Fibroblast of lung (primary cell): ENCODE measurements around the gene CPLANE2. TPM values are rescaled to one million over a fixed set of nuclear protein-coding genes. Genes with fewer than 3 reads are reported as not detected.

Source experiments
- DNase-seq, 2 donors: peaks; one replicate each; pipeline versions ENCODE4 v3.0.0 to v3.0.0-alpha.2; 2010; ENCODE audit warnings: low read depth in 2 of 2
- H2AFZ ChIP-seq: 2 replicates; pipeline ENCODE4 v1.5.1; 2012; ENCODE audit warnings: low read length, control low read depth, inconsistent platforms
- H3K27ac ChIP-seq: 2 replicates; pipeline ENCODE4 v1.5.1; 2011; ENCODE audit warnings: low read length, control low read depth; ENCODE audit not compliant: insufficient read depth
- H3K27me3 ChIP-seq: 2 replicates; pipeline ENCODE4 v1.5.1; 2011; ENCODE audit warnings: mild to moderate bottlenecking, low read length; ENCODE audit not compliant: control insufficient read depth, insufficient read depth
- H3K36me3 ChIP-seq: 2 replicates; pipeline ENCODE4 v1.5.1; 2011; ENCODE audit warnings: low read length; ENCODE audit not compliant: control insufficient read depth, insufficient read depth
- H3K4me1 ChIP-seq: 2 replicates; pipeline ENCODE4 v1.5.1; 2011; ENCODE audit warnings: low read length; ENCODE audit not compliant: control insufficient read depth, insufficient read depth; ENCODE audit errors: extremely low read depth
- H3K4me2 ChIP-seq: 2 replicates; pipeline ENCODE4 v1.5.1; 2011; ENCODE audit warnings: low read length, control low read depth; ENCODE audit not compliant: insufficient read depth; ENCODE audit errors: extremely low read depth
- H3K4me3 ChIP-seq, 4 experiments: fragments of 200-600 bp in 1 of 4; sonication (generic) in 1 of 4; replicated peaks in 1 of 4; 2 replicates each; pipeline ENCODE4 v1.5.1; 2011 to 2016; ENCODE audit warnings: low read length in 4 of 4, low read depth in 3 of 4, mild to moderate bottlenecking in 3 of 4, control low read depth in 2 of 4, inconsistent platforms in 1 of 4, mixed read lengths in 1 of 4; ENCODE audit not compliant: insufficient read depth in 1 of 4; ENCODE audit errors: control extremely low read depth in 1 of 4
- H3K79me2 ChIP-seq: 2 replicates; pipeline ENCODE4 v1.5.1; 2012; ENCODE audit warnings: mild to moderate bottlenecking, low read length, inconsistent platforms; ENCODE audit not compliant: control insufficient read depth, insufficient read depth
- H3K9ac ChIP-seq: 2 replicates; pipeline ENCODE4 v1.5.1; 2011; ENCODE audit warnings: mild to moderate bottlenecking, low read length, control low read depth; ENCODE audit not compliant: insufficient read depth
- H3K9me3 ChIP-seq: 2 replicates; pipeline ENCODE4 v1.5.1; 2012; ENCODE audit warnings: low read depth, low read length; ENCODE audit not compliant: control insufficient read depth, insufficient read depth
- H4K20me1 ChIP-seq: 2 replicates; pipeline ENCODE4 v1.5.1; 2011; ENCODE audit warnings: low read length; ENCODE audit not compliant: control insufficient read depth, insufficient read depth; ENCODE audit errors: extremely low read depth
- CTCF ChIP-seq, 2 donors: IDR thresholded peaks in 1 of 2; conservative IDR thresholded peaks in 1 of 2; 1 replicate in 1 of 2; 2 replicates in 1 of 2; pipeline ENCODE4 v1.5.1; 2011 to 2012; ENCODE audit warnings: low read length in 2 of 2, control low read depth in 1 of 2, inconsistent platforms in 1 of 2, low read depth in 1 of 2, mild to moderate bottlenecking in 1 of 2
- EZH2 ChIP-seq: IDR thresholded peaks from 2 replicates; pipeline ENCODE4 v1.5.1; 2012; ENCODE audit warnings: low read length, control low read depth, mild to moderate bottlenecking; ENCODE audit errors: missing control alignments
- polyA plus RNA-seq, 2 donors: library from polyadenylated mRNA; depleted of rRNA in 1 of 2; stranded (reverse) in 1 of 2; unstranded in 1 of 2; fragments of >200 nt; gene quantifications; 2 replicates each; pipeline ENCODE4 v1.2.1, GENCODE V29; 2011 to 2012; ENCODE audit warnings: missing spikeins in 1 of 2
- total RNA-seq: library from RNA; depleted of rRNA; stranded (reverse); fragments of >200 nt; gene quantifications from 2 replicates; pipeline ENCODE4 v1.2.1, GENCODE V29; 2014

The CPLANE2 gene
- total and polyA plus RNA-seq, 2 donors (not counting 1 experiment from before 2014, with no cell fraction given) = 4.0 to 19.2 TPM

GRCh38 chr1:16267690-16268180 is 30.8 kb upstream of the CPLANE2 start:
- Histone ChIP-seq H3K4me1 (peaks cover 11% of the 10 kb centered on the region), H4K20me1 (no peaks in the 10 kb centered on the region), H3K36me3 (peaks cover 1% of the 10 kb centered on the region), H3K79me2 (no peaks in the 10 kb centered on the region), H3K27ac (no peak overlapping the region), H3K4me3 (no peak overlapping the region), H2AFZ (no peak overlapping the region), H3K9ac (no peak overlapping the region), H3K27me3 (no peaks in the 10 kb centered on the region), H3K4me2 (no peak overlapping the region), H3K9me3 (no peaks in the 10 kb centered on the region)
- TF ChIP-seq CTCF (conservative IDR thresholded peaks at IDR 0.05 in 1 of 2, IDR thresholded peaks at IDR 0.05 in 1 of 2; ENCODE audit: low read depth in 1 of 2, low read length in 2 of 2) (no peak), EZH2 (no peak)
- no peak for DNase-seq

- H3K9me3 ChIP-seq = no peaks in the 10 kb centered on the region
- H3K79me2 ChIP-seq = no peaks in the 10 kb centered on the region
- H3K27me3 ChIP-seq = no peaks in the 10 kb centered on the region
- H4K20me1 ChIP-seq = no peaks in the 10 kb centered on the region
- no peak overlapping the region for H3K9ac ChIP-seq
- no peak overlapping the region for H2AFZ ChIP-seq
- peak overlapping the region; percentile 6 for H3K27ac ChIP-seq
- TF ChIP-seq CTCF (conservative IDR thresholded peaks at IDR 0.05 in 1 of 2, IDR thresholded peaks at IDR 0.05 in 1 of 2; ENCODE audit: low read depth in 1 of 2, low read length in 2 of 2) (no peak), EZH2 (no peak)
- no peaks in the 10 kb centered on the region for H3K36me3 ChIP-seq
- peak; percentile 53 to 65 for DNase-seq
- no peak overlapping the region for H3K4me2 ChIP-seq
- peaks cover 11% of the 10 kb centered on the region for H3K4me1 ChIP-seq
- no peak overlapping the region for H3K4me3 ChIP-seq
These were observed 29.6 kb upstream of the CPLANE2 start for GRCh38 chr1:16266411-16267118.

DNA sequence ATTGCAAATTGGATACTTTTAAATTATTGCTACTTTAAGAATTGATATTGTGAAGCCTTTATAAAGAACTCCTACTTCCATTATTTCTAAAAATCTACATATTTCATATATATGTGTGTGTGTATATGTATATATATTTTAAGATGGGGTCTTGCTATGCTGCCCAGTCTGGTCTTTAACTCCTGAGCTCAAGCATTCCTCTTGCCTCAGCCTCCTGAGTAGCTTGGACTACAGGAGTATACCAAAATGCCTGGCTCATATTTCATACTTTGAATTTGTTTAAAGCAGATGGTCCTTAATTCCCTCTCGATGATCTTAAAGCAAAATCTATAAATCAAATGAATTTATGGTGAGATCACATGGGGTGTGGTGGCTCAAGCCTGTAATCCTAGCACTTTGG is 25.1 kb upstream of the CPLANE2 start:
- H3K9me3 ChIP-seq = no peaks in the 10 kb centered on the region
- H3K4me2 ChIP-seq = no peak overlapping the region
- no peaks in the 10 kb centered on the region for H4K20me1 ChIP-seq
- no peaks in the 10 kb centered on the region for H3K36me3 ChIP-seq
- H2AFZ ChIP-seq = no peak overlapping the region
- H3K4me3 ChIP-seq = no peak overlapping the region
- H3K4me1 ChIP-seq = peaks cover 10% of the 10 kb centered on the region
- H3K27ac ChIP-seq = no peak overlapping the region
- no peak for DNase-seq
- H3K79me2 ChIP-seq = no peaks in the 10 kb centered on the region
- H3K27me3 ChIP-seq = no peaks in the 10 kb centered on the region
- TF ChIP-seq EZH2 = no peak
- TF ChIP-seq CTCF (conservative IDR thresholded peaks at IDR 0.05 in 1 of 2, IDR thresholded peaks at IDR 0.05 in 1 of 2; ENCODE audit: low read depth in 1 of 2, low read length in 2 of 2) = no peak
- H3K9ac ChIP-seq = no peak overlapping the region
